ENCODE measurements around the gene RABEP2.
"Not testable (repeated sequence)": the region's sequence is repeated elsewhere in the genome, so short reads cannot be mapped to it uniquely, and the experiment has no call there.

The RABEP2 gene

GRCh38 chr16:28904363-28904762 is 20.7 kb downstream of the RABEP2 start:
- peaks cover 17 to 33% of the 10 kb centered on the region in 2 donors for H3K4me1 Mint-ChIP-seq
- no peaks in the 10 kb centered on the region for H3K27me3 Mint-ChIP-seq
- peaks cover 14 to 28% of the 10 kb centered on the region in 2 donors for H3K36me3 Mint-ChIP-seq
- H3K9me3 Mint-ChIP-seq, result no peaks in the 10 kb centered on the region
- H3K4me3 Mint-ChIP-seq, result no peak overlapping the region
- DNase-seq (no peak), ATAC-seq (replicated peaks) (no peak)
- peak overlapping the region; percentile 85 for H3K27ac Mint-ChIP-seq

GRCh38 chr16:28903344-28904042 is 21.5 kb downstream of the RABEP2 start:
- peak overlapping the region; percentile 31 for H3K27ac Mint-ChIP-seq

GRCh38 chr16:28902909-28903308 is 22.1 kb downstream of the RABEP2 start:
- peaks cover 20 to 33% of the 10 kb centered on the region in 2 donors for H3K4me1 Mint-ChIP-seq
- H3K4me3 Mint-ChIP-seq, result peak overlapping the region in 1 of 2 donors; percentile 60
- peaks cover 19 to 32% of the 10 kb centered on the region in 2 donors for H3K36me3 Mint-ChIP-seq
- no peak for DNase-seq
- H3K27me3 Mint-ChIP-seq, result no peaks in the 10 kb centered on the region
- H3K9me3 Mint-ChIP-seq, result no peaks in the 10 kb centered on the region
- peak overlapping the region; percentile 31 for H3K27ac Mint-ChIP-seq
- peak; percentile 53 to 57 for ATAC-seq (replicated peaks)

More at GRCh38 chr16:28903344-28904042, 21.5 kb downstream of the RABEP2 start:
- DNase-seq (no peak), ATAC-seq (replicated peaks) (peak in 1 of 2 donors; percentile 6)
- peaks cover 14 to 28% of the 10 kb centered on the region in 2 donors for H3K36me3 Mint-ChIP-seq
- H3K4me3 Mint-ChIP-seq, result no peak overlapping the region
- peaks cover 20 to 33% of the 10 kb centered on the region in 2 donors for H3K4me1 Mint-ChIP-seq
- no peaks in the 10 kb centered on the region for H3K27me3 Mint-ChIP-seq
- H3K9me3 Mint-ChIP-seq, result no peaks in the 10 kb centered on the region

- no peaks in the 10 kb centered on the region for H3K9me3 Mint-ChIP-seq
- no peaks in the 10 kb centered on the region for H3K27me3 Mint-ChIP-seq
- no peak overlapping the region for H3K27ac Mint-ChIP-seq
- H3K4me3 Mint-ChIP-seq, result no peak overlapping the region
- H3K4me1 Mint-ChIP-seq, result peaks cover 20 to 33% of the 10 kb centered on the region in 2 donors
- DNase-seq (no peak), ATAC-seq (replicated peaks) (peak in 1 of 2 donors; percentile 23)
- H3K36me3 Mint-ChIP-seq, result peaks cover 17 to 32% of the 10 kb centered on the region in 2 donors
Measured at GRCh38 chr16:28901862-28902261, 23.2 kb downstream of the RABEP2 start.

- H3K36me3 Mint-ChIP-seq, result peaks cover 18 to 24% of the 10 kb centered on the region in 2 donors
- no peaks in the 10 kb centered on the region for H3K27me3 Mint-ChIP-seq
- peak overlapping the region; percentile 53 for H3K27ac Mint-ChIP-seq
- H3K9me3 Mint-ChIP-seq, result no peaks in the 10 kb centered on the region
- no peak overlapping the region for H3K4me3 Mint-ChIP-seq
- peaks cover 20 to 38% of the 10 kb centered on the region in 2 donors for H3K4me1 Mint-ChIP-seq
- ATAC-seq (replicated peaks) (no peak), DNase-seq (no peak)
Measured at GRCh38 chr16:28900601-28901000, 24.4 kb downstream of the RABEP2 start.

GRCh38 chr16:28899882-28900590 is 25.0 kb downstream of the RABEP2 start:
- Mint-ChIP-seq H3K27ac (no peak overlapping the region), H3K4me1 (peaks cover 20 to 38% of the 10 kb centered on the region in 2 donors), H3K36me3 (peaks cover 21 to 22% of the 10 kb centered on the region in 2 donors), H3K27me3 (no peaks in the 10 kb centered on the region), H3K9me3 (no peaks in the 10 kb centered on the region), H3K4me3 (no peak overlapping the region)
- ATAC-seq (replicated peaks) (no peak), DNase-seq (no peak)

- DNase-seq (no peak), ATAC-seq (replicated peaks) (no peak)
- Mint-ChIP-seq H3K27ac (peak overlapping the region; percentile 81), H3K4me3 (no peak overlapping the region), H3K9me3 (no peaks in the 10 kb centered on the region), H3K36me3 (peaks cover 18 to 19% of the 10 kb centered on the region in 2 donors), H3K4me1 (peaks cover 16 to 32% of the 10 kb centered on the region in 2 donors), H3K27me3 (no peaks in the 10 kb centered on the region)
Measured at GRCh38 chr16:28898942-28899341, 26.1 kb downstream of the RABEP2 start.

- H3K27me3 Mint-ChIP-seq, result no peaks in the 10 kb centered on the region
- H3K4me3 Mint-ChIP-seq, result no peak overlapping the region
- DNase-seq (no peak), ATAC-seq (replicated peaks) (no peak)
- H3K9me3 Mint-ChIP-seq, result no peaks in the 10 kb centered on the region
- peaks cover 12 to 26% of the 10 kb centered on the region in 2 donors for H3K4me1 Mint-ChIP-seq
- peaks cover 18% of the 10 kb centered on the region in 2 donors for H3K36me3 Mint-ChIP-seq
- H3K27ac Mint-ChIP-seq, result no peak overlapping the region
Measured at GRCh38 chr16:28898266-28898665, 26.8 kb downstream of the RABEP2 start.

GRCh38 chr16:28897826-28898225 is 27.2 kb downstream of the RABEP2 start:
- Mint-ChIP-seq H3K4me1 (peaks cover 8 to 21% of the 10 kb centered on the region in 2 donors), H3K27me3 (no peaks in the 10 kb centered on the region), H3K9me3 (no peaks in the 10 kb centered on the region), H3K4me3 (no peak overlapping the region), H3K27ac (no peak overlapping the region), H3K36me3 (peaks cover 18 to 19% of the 10 kb centered on the region in 2 donors)
- no peak for ATAC-seq (replicated peaks)
- DNase-seq, result no peak

GRCh38 chr16:28895609-28896008 is 29.4 kb downstream of the RABEP2 start:
- Mint-ChIP-seq H3K27me3 (no peaks in the 10 kb centered on the region), H3K36me3 (peaks cover 12 to 15% of the 10 kb centered on the region in 2 donors), H3K4me1 (peaks cover 2 to 9% of the 10 kb centered on the region in 2 donors), H3K9me3 (no peaks in the 10 kb centered on the region), H3K4me3 (no peak overlapping the region), H3K27ac (no peak overlapping the region)
- DNase-seq (no peak), ATAC-seq (replicated peaks) (no peak)

- no peak overlapping the region for H3K27ac Mint-ChIP-seq
- H3K4me1 Mint-ChIP-seq, result peaks cover 0 to 5% of the 10 kb centered on the region in 2 donors
- H3K4me3 Mint-ChIP-seq, result no peak overlapping the region
- ATAC-seq (replicated peaks), result no peak
- H3K36me3 Mint-ChIP-seq, result peaks cover 9 to 10% of the 10 kb centered on the region in 2 donors
- H3K9me3 Mint-ChIP-seq, result no peaks in the 10 kb centered on the region
- DNase-seq, result no peak
- no peaks in the 10 kb centered on the region for H3K27me3 Mint-ChIP-seq
Measured at GRCh38 chr16:28893291-28893690, 31.7 kb downstream of the RABEP2 start.

- H3K4me1 Mint-ChIP-seq, result peaks cover under 1 to 5% of the 10 kb centered on the region in 2 donors
- peaks cover 3 to 6% of the 10 kb centered on the region in 2 donors for H3K36me3 Mint-ChIP-seq
- ATAC-seq (replicated peaks), result no peak
- H3K9me3 Mint-ChIP-seq, result no peaks in the 10 kb centered on the region
- DNase-seq, result no peak
- no peak overlapping the region for H3K4me3 Mint-ChIP-seq
- H3K27me3 Mint-ChIP-seq, result no peaks in the 10 kb centered on the region
- H3K27ac Mint-ChIP-seq, result no peak overlapping the region
Measured at GRCh38 chr16:28891964-28892890, 32.8 kb downstream of the RABEP2 start.

- ATAC-seq (replicated peaks); H3K27me3 Mint-ChIP-seq; H3K36me3 Mint-ChIP-seq; H3K4me3 Mint-ChIP-seq; H3K9me3 Mint-ChIP-seq; H3K27ac Mint-ChIP-seq; H3K4me1 Mint-ChIP-seq; DNase-seq: not testable (repeated sequence)
Measured at GRCh38 chr16:28890355-28890754, 34.7 kb downstream of the RABEP2 start.

GRCh38 chr16:28886945-28887344 is 38.1 kb downstream of the RABEP2 start:
- Mint-ChIP-seq H3K9me3 (no peaks in the 10 kb centered on the region), H3K4me1 (peaks cover 0 to 5% of the 10 kb centered on the region in 2 donors), H3K27ac (no peak overlapping the region), H3K4me3 (no peak overlapping the region), H3K27me3 (no peaks in the 10 kb centered on the region), H3K36me3 (no peaks in the 10 kb centered on the region)
- ATAC-seq (replicated peaks), result no peak
- DNase-seq, result no peak
